Kidney (tissue), 14 donors: ENCODE data around the gene INTS12. TPM values are rescaled to one million over a fixed set of nuclear protein-coding genes. Genes with fewer than 3 reads are reported as not detected.
"Not testable (repeated sequence)": the region's sequence is repeated elsewhere in the genome, so short reads cannot be mapped to it uniquely, and the experiment has no call there.

Experiments
- DNase-seq, 5 donors: peaks; one replicate each; pipeline ENCODE4 v3.0.0-alpha.2; 2013 to 2020
- FAIRE-seq: peaks from 2 replicates; lab custom pipeline; 2012; peaks lifted over from hg19 to GRCh38; lab: Jason Lieb, UNC
- H3K27ac ChIP-seq, 2 donors: one replicate each; pipeline ENCODE4 v1.7.0; 2013; ENCODE audit warnings: low read depth in 2 of 2, low read length in 2 of 2, inconsistent platforms in 1 of 2
- H3K27me3 ChIP-seq: one replicate; pipeline ENCODE4 v1.7.1; 2013; ENCODE audit warnings: low read length, inconsistent platforms; ENCODE audit not compliant: control insufficient read depth, insufficient read depth
- H3K36me3 ChIP-seq, 3 donors: one replicate each; pipeline versions ENCODE4 v1.7.0 to v1.7.1; 2013; ENCODE audit warnings: low read length in 3 of 3, control low read depth in 1 of 3, inconsistent platforms in 1 of 3; ENCODE audit not compliant: insufficient read depth in 3 of 3, control insufficient read depth in 2 of 3
- H3K4me1 ChIP-seq, 3 donors: one replicate each; pipeline versions ENCODE4 v1.7.0 to v1.7.1; 2013; ENCODE audit warnings: low read length in 3 of 3, inconsistent platforms in 1 of 3, low read depth in 1 of 3; ENCODE audit not compliant: control insufficient read depth in 2 of 3, insufficient read depth in 2 of 3
- H3K4me3 ChIP-seq, 3 donors: one replicate each; pipeline versions ENCODE4 v1.7.0 to v1.8.1; 2013; ENCODE audit warnings: low read length in 3 of 3, control low read depth in 1 of 3, inconsistent platforms in 1 of 3
- H3K9ac ChIP-seq, 3 donors: one replicate each; pipeline versions ENCODE4 v1.7.0 to v1.7.1; 2013; ENCODE audit warnings: low read length in 3 of 3, control low read depth in 1 of 3, inconsistent platforms in 1 of 3
- H3K9me3 ChIP-seq, 3 donors: one replicate each; pipeline versions ENCODE4 v1.7.0 to v1.7.1; 2013; ENCODE audit warnings: low read length in 3 of 3, control low read depth in 1 of 3, inconsistent platforms in 1 of 3; ENCODE audit not compliant: control insufficient read depth in 2 of 3, insufficient read depth in 1 of 3
- CTCF ChIP-seq: IDR thresholded peaks from 3 replicates; pipeline ENCODE4 v1.5.1; 2012; ENCODE audit warnings: mild to moderate bottlenecking, moderate library complexity, borderline replicate concordance; ENCODE audit not compliant: insufficient read depth; ENCODE audit errors: extremely low read depth
- intact Hi-C: fragments of 100-400 bp; cut with DNase I; formaldehyde crosslinking; loops from one replicate; pipeline ENCODE4 v1.11.1; 2022
- polyA plus RNA-seq: library from polyadenylated mRNA; stranded (reverse); fragments of 350-450 nt; fragmentation: Illumina TruSeq; extraction: RNeasy Lipid Tissue Mini Kit (QIAGEN cat#74804); gene quantifications from one replicate; pipeline ENCODE4 v1.2.3, GENCODE V29; 2014; ENCODE audit warnings: low read depth, low replicate concordance; ENCODE audit not compliant: insufficient read depth
- total RNA-seq: library from RNA; stranded (reverse); fragmentation: NEBNext Ultra II Directional; extraction: Animal tissue kit (Norgen Biotek cat#: 25700); gene quantifications from one replicate; pipeline ENCODE4 v1.2.1, GENCODE V29; 2021
- donor health status: control.
- donor health status: control.
- donor health status: control.
- donor health status: control.
- donor health status: control.
- donor health status: DM: yes; HTN: yes; CAD: no.
- donor health status: Normal renal cell carcinoma (clear cell type).

The INTS12 gene
- total and polyA plus RNA-seq, 2 donors from 2014 or later, result 15.5 to 21.4 TPM

- H3K27me3 ChIP-seq, result no peaks in the 10 kb centered on the region
- intact Hi-C loops, result no loop called here
- H3K9me3 ChIP-seq, result no peaks in the 10 kb centered on the region
- H3K4me1 ChIP-seq, result no peaks in the 10 kb centered on the region
- no peak for TF ChIP-seq CTCF
- no peak overlapping the region for H3K27ac ChIP-seq
- H3K36me3 ChIP-seq, result peaks cover 0 to 10% (median 4%) of the 10 kb centered on the region in 3 donors
- H3K4me3 ChIP-seq, result no peak overlapping the region
- H3K9ac ChIP-seq, result no peak overlapping the region
- no peak for DNase-seq
- FAIRE-seq, result no peak
These were observed 9.9 kb downstream of the INTS12 start for GRCh38 chr4:105698607-105699006.

GRCh38 chr4:105695832-105696231 is 12.7 kb downstream of the INTS12 start:
- intact Hi-C loops, H3K4me1 ChIP-seq, FAIRE-seq, H3K27ac ChIP-seq, DNase-seq, H3K9ac ChIP-seq, H3K27me3 ChIP-seq, H3K9me3 ChIP-seq, H3K4me3 ChIP-seq: not testable (repeated sequence)
- H3K36me3 ChIP-seq, result peaks cover 0 to 23% (median 5%) of the 10 kb centered on the region in 3 donors

- H3K27ac ChIP-seq, intact Hi-C loops, H3K9ac ChIP-seq, H3K4me1 ChIP-seq, DNase-seq, H3K9me3 ChIP-seq, H3K27me3 ChIP-seq, H3K4me3 ChIP-seq, FAIRE-seq: not testable (repeated sequence)
- H3K36me3 ChIP-seq, result peaks cover 0 to 23% (median 8%) of the 10 kb centered on the region in 3 donors
These were observed 13.7 kb downstream of the INTS12 start for GRCh38 chr4:105694812-105695211.

- no peak overlapping the region for H3K9ac ChIP-seq
- H3K4me1 ChIP-seq, result peaks cover 0 to 4% (median 0%) of the 10 kb centered on the region in 3 donors
- no peaks in the 10 kb centered on the region for H3K27me3 ChIP-seq
- peaks cover 2 to 17% (median 13%) of the 10 kb centered on the region in 3 donors for H3K36me3 ChIP-seq
- no peak overlapping the region for H3K27ac ChIP-seq
- DNase-seq (no peak), FAIRE-seq (peak; percentile 37)
- TF ChIP-seq CTCF, result no peak
- intact Hi-C loops, result no loop called here
- H3K4me3 ChIP-seq, result no peak overlapping the region
- no peaks in the 10 kb centered on the region for H3K9me3 ChIP-seq
These were observed 21.9 kb downstream of the INTS12 start for GRCh38 chr4:105686571-105686970.
